Heart left ventricle (tissue), 16 donors: ENCODE results near the gene IL17RA. TPM values are rescaled to one million over a fixed set of nuclear protein-coding genes. Genes with fewer than 3 reads are reported as not detected.

Experiments used
- ATAC-seq, 4 donors: fragments of 200-7000 bp; cut with Tn5 transposase; one replicate each; pipeline ENCODE4 v1.9.1; 2020 to 2022; ENCODE audit warnings: moderate library complexity in 4 of 4, mild to moderate bottlenecking in 3 of 4, moderate number of reproducible peaks in 1 of 4
- DNase-seq, 5 donors: peaks; one replicate each; pipeline ENCODE4 v3.0.0-alpha.2; 2020
- H3K27ac ChIP-seq, 12 donors: fragments of 200-600 bp; sonication (generic) in 4 of 12; one replicate each; pipeline versions ENCODE4 v1.5.0 to v1.8.0; 2016 to 2022; ENCODE audit warnings: mild to moderate bottlenecking in 2 of 12
- H3K27me3 ChIP-seq, 9 donors: fragments of 200-600 bp; sonication (generic) in 2 of 9; one replicate each; pipeline versions ENCODE4 v1.5.1 to v1.8.0; 2016 to 2022; ENCODE audit warnings: mild to moderate bottlenecking in 3 of 9
- H3K36me3 ChIP-seq, 9 donors: fragments of 200-600 bp; sonication (generic) in 2 of 9; one replicate each; pipeline versions ENCODE4 v1.5.0 to v1.8.0; 2018 to 2022; ENCODE audit warnings: mild to moderate bottlenecking in 2 of 9
- H3K4me1 ChIP-seq, 12 donors: fragments of 200-600 bp; sonication (generic) in 4 of 12; one replicate each; pipeline versions ENCODE4 v1.5.0 to v1.8.0; 2016 to 2022; ENCODE audit warnings: mild to moderate bottlenecking in 3 of 12
- H3K4me3 ChIP-seq, 12 donors: fragments of 200-600 bp; sonication (generic) in 4 of 12; one replicate each; pipeline versions ENCODE4 v1.5.0 to v1.8.0; 2017 to 2022; ENCODE audit warnings: mild to moderate bottlenecking in 9 of 12, moderate library complexity in 4 of 12
- H3K9me3 ChIP-seq, 12 donors: fragments of 200-600 bp; sonication (generic) in 4 of 12; one replicate each; pipeline versions ENCODE4 v1.5.0 to v1.8.0; 2016 to 2022; ENCODE audit warnings: mild to moderate bottlenecking in 1 of 12
- CTCF ChIP-seq, 12 donors: fragments of 200-600 bp; sonication (generic) in 4 of 12; IDR thresholded peaks; one replicate each; pipeline versions ENCODE4 v1.5.0 to v1.8.0; 2018 to 2022; ENCODE audit warnings: antibody characterized with exemption in 12 of 12, mild to moderate bottlenecking in 5 of 12
- POLR2A ChIP-seq, 2 donors: fragments of 450-650 bp; IDR thresholded peaks; one replicate each; pipeline ENCODE4 v1.6.1; 2017; ENCODE audit warnings: antibody characterized with exemption in 2 of 2, mild to moderate bottlenecking in 2 of 2, moderate library complexity in 2 of 2
- WGBS, 4 donors: extraction: QIAGEN DNeasy Blood & Tissue Kit in 2 of 4; methylation state at CpG; one replicate each; pipeline versions ENCODE4 v1.1.5 to v1.1.7; 2013 to 2018; 5-methylcytosine and 5-hydroxymethylcytosine counted together
- intact Hi-C, 10 donors: fragments of 100-400 bp; cut with DNase I; formaldehyde crosslinking; loops; one replicate each; pipeline versions ENCODE4 v1.11.1 to v1.14.2; 2022
- polyA plus RNA-seq, 2 donors: library from polyadenylated mRNA; stranded (reverse); fragments of 200-250 nt; gene quantifications; one replicate each; pipeline ENCODE4 v1.2.3, GENCODE V29; 2013
- total RNA-seq, 9 donors: library from RNA; depleted of rRNA in 2 of 9; stranded (reverse); fragments of >200 nt in 2 of 9; fragmentation: NEBNext Ultra II Directional in 3 of 9; extraction: Animal tissue kit (Norgen Biotek cat#: 25700) in 3 of 9; gene quantifications; one replicate each; pipeline versions ENCODE4 v1.1.0 to v1.2.4, GENCODE V29; 2016 to 2023
- donor health status: ischemic (EF 13 %, LVEDD 7.1; RV severe dilation, severe dysfunction).
- donor health status: healthy with polysubstance abuse.
- donor health status: DM: no; HTN: yes; CAD: no.
- donor health status: DM: no; HTN: no; CAD: no.
- donor health status: ischemic (EF 25% LVEDD 6.9; RV normal size, moderate dysfunction).
- donor health status: ischemic (EF 25% LVEDD 5.7; RV mildly dilated, moderate dysfunction).
- donor health status: healthy.
- donor health status: DM: yes; HTN: yes; CAD: no.
- donor health status: ischemic (EF 35%, LVEDD 5.7; RV mildly dilated, moderate dysfunction).
- donor health status: nonischemic (EF 11% LVEDD 7.7; RV severe dilation, severe dysfunction).
- donor health status: DM: yes; HTN: yes; CAD: no.
- donor health status: PGD.
- donor health status: ischemic (EF 29% LVEDD 5.4; RV normal size, mild dysfunction).
- donor health status: nonischemic (EF 23%, LVEDD 6.1; RV moderate dilation, normal function).

The IL17RA gene
- total and polyA plus RNA-seq, 11 donors = 3.1 to 23.1 (median 8.8) TPM

- H3K27me3 ChIP-seq = peaks cover 0 to 13% (median 0%) of the 10 kb centered on the region in 9 donors
- intact Hi-C loops = loop anchor here in 4 of 10 donors (1.0 to 5.0 kb wide), 6 partner anchors 11 to 52 kb away; partner anchors contain the start of gene HDHD5 (in 2 of the 4)
- H3K4me1 ChIP-seq = peaks cover 0 to 48% (median 19%) of the 10 kb centered on the region in 12 donors
- TF ChIP-seq CTCF (IDR thresholded peaks at IDR 0.05) (no peak), POLR2A (IDR thresholded peaks at IDR 0.05) (no peak)
- peak overlapping the region; percentile 55 to 79 (median 65) for H3K4me3 ChIP-seq
- peak overlapping the region; percentile 46 to 87 (median 64) for H3K27ac ChIP-seq
- H3K36me3 ChIP-seq = no peaks in the 10 kb centered on the region
- no peaks in the 10 kb centered on the region for H3K9me3 ChIP-seq
- ATAC-seq (peak in 1 of 4 donors; percentile 17), DNase-seq (peak in 1 of 5 donors; percentile 64)
- 0 to 1% (median 0%) methylated on average over 21 to 70 of the region's 70 CpGs for WGBS, 4 donors
Observed at GRCh38 chr22:17120711-17121232, 36.0 kb downstream of the IL17RA start.

DNA sequence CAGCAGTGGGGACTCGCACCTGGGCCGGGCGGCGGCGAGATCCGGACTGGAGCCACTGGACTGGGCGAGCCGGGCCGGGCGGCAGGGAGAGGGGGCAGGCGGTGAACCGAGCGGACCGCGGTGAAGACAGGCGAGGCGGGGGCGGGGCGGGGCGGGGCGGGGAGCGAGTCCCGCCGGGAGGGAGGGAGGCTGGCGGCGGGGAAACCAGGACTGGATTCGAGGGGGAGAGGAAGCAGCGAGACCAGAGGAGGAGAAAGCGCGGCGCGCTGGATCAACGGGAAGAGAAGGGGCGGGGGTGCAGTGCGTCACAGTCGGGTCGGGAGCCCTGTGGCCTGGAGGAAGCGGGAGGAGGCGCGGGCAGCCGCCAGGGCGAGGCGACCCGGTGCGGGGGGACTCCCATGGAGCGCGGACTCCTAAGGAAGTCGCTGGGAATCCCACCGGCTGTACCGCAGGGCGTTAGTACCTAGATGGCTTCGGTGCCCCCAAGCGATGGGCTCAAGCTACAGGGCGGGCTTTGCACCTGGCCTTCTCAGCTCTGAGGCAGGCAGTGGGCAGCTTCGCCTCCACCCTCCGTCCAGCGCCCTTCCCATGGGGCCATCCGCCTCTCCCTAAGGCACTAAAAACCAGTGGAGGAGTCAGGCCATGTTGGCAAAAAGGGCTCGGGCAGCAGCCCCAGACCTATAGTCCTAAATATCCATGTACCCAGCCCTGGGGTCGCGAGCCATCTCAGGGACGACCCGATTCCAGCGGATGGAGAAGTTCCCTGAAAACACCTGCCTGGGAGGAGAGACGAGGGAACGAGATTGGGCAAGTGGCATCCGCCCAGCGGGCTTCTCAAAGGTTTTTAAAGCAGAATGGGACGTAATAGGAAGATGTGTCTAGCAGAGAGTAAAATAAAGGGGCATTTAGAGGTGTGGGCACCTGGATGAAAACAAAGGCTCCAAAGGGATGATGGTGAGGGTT lies 36.7 kb downstream of the IL17RA start, which contains the start of gene TMEM121B:
Gene TMEM121B (minus strand): TSS at position 128 of the 963 bp plus-strand sequence. CDS start 233 bp downstream, outside the sequence.
- no peak for TF ChIP-seq CTCF (IDR thresholded peaks at IDR 0.05)
- TF ChIP-seq POLR2A (IDR thresholded peaks at IDR 0.05) = no peak
- WGBS, 4 donors = 6 to 10% (median 8%) methylated on average over 50 to 69 of the region's 69 CpGs
- DNase-seq = peak; percentile 83 to 91 (median 89)
- peaks cover 0 to 13% (median 0%) of the 10 kb centered on the region in 9 donors for H3K27me3 ChIP-seq
- peaks cover 0 to 48% (median 19%) of the 10 kb centered on the region in 12 donors for H3K4me1 ChIP-seq
- ATAC-seq = peak; percentile 47 to 88 (median 84)
- peak within 1 kb of the TSS; percentile 55 to 79 (median 65) for H3K4me3 ChIP-seq
- peak within 1 kb of the TSS; percentile 46 to 87 (median 64) for H3K27ac ChIP-seq
- no peaks in the 10 kb centered on the region for H3K36me3 ChIP-seq
- intact Hi-C loops = loop anchor here in 4 of 10 donors (1.0 to 5.0 kb wide), 6 partner anchors 10 to 51 kb away; partner anchors contain the start of gene HDHD5 (in 2 of the 4)
- H3K9me3 ChIP-seq = no peaks in the 10 kb centered on the region

DNA sequence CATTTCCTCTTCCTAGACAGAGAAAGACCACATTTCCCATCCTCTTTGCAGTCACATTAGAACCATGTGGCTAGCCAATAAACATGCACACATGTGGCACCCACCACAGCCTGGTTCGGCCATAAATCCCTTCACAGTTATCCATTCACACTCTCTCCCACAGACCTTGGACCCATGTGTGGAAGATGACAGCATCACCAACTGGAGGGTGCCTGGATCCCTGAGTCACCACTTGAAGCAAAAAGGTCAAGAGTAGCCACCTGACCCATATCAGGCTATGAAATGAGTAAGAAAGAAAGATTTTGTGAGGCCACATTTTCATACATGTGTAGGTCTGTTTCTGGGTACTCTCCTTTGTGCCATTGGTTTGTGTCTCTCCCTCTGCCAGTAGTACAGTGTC lies 45.4 kb downstream of the IL17RA start:
- H3K4me1 ChIP-seq = peaks cover 0 to 18% (median 8%) of the 10 kb centered on the region in 12 donors
- no peaks in the 10 kb centered on the region for H3K9me3 ChIP-seq
- no peak for TF ChIP-seq CTCF (IDR thresholded peaks at IDR 0.05)
- TF ChIP-seq POLR2A (IDR thresholded peaks at IDR 0.05) = no peak
- intact Hi-C loops = no loop called here
- H3K27ac ChIP-seq = no peak overlapping the region
- 87 to 100% (median 94%) methylated on average over 1 of the region's 1 CpG for WGBS, 4 donors
- ATAC-seq (no peak), DNase-seq (peak in 1 of 5 donors; percentile 17)
- H3K4me3 ChIP-seq = no peak overlapping the region
- no peaks in the 10 kb centered on the region for H3K36me3 ChIP-seq
- H3K27me3 ChIP-seq = no peaks in the 10 kb centered on the region
